B cell (primary cell): ENCODE measurements around the gene SYNJ2. TPM values are rescaled to one million over a fixed set of nuclear protein-coding genes. Genes with fewer than 3 reads are reported as not detected.
A peak's percentile ranks its signal among the peaks of the same experiment; 100 is the strongest.

Source experiments
- ATAC-seq: fragments of 200-7000 bp; cut with Tn5 transposase; one replicate; pipeline ENCODE4 v1.10.0; 2021; ENCODE audit warnings: low read depth, mild to moderate bottlenecking, moderate number of reproducible peaks, moderate library complexity
- CTCF ChIA-PET: fragments of 350-600 bp; sonication (Branson Sonifier 250); formaldehyde crosslinking; loops from one replicate; lab custom pipeline; 2021; ENCODE audit warnings: antibody characterized with exemption, inconsistent platforms; lab: Charles Lee
- POLR2A ChIA-PET: fragments of 350-600 bp; sonication (Branson Sonifier 250); formaldehyde crosslinking; loops from one replicate; lab custom pipeline; 2021; ENCODE audit warnings: antibody characterized with exemption; lab: Charles Lee
- DNase-seq: peaks from one replicate; pipeline ENCODE4 v3.0.0; 2013
- H2AFZ ChIP-seq: 2 replicates; pipeline ENCODE4 v1.6.1; 2012; ENCODE audit warnings: mild to moderate bottlenecking, low read depth, low read length; ENCODE audit not compliant: insufficient read depth, poor library complexity, severe bottlenecking
- H3K27ac ChIP-seq, 2 donors: 1 replicate in 1 of 2; 2 replicates in 1 of 2; pipeline ENCODE4 v1.5.1; 2012 to 2013; ENCODE audit warnings: low read length in 2 of 2, mild to moderate bottlenecking in 2 of 2, moderate library complexity in 1 of 2
- H3K27me3 ChIP-seq, 4 experiments: fragments of 200-600 bp in 1 of 4; sonication (generic) in 1 of 4; replicated peaks in 1 of 4; 1 replicate in 2 of 4; 2 replicates in 2 of 4; pipeline versions ENCODE4 v1.6.1 to v1.7.0; 2013 to 2016; ENCODE audit warnings: low read length in 3 of 4, mild to moderate bottlenecking in 2 of 4, mixed read lengths in 1 of 4, moderate library complexity in 1 of 4; ENCODE audit not compliant: insufficient read depth in 4 of 4, control insufficient read depth in 3 of 4; ENCODE audit errors: control extremely low read depth in 1 of 4
- H3K36me3 ChIP-seq, 2 experiments: replicated peaks in 1 of 2; 1 replicate in 1 of 2; 2 replicates in 1 of 2; pipeline versions ENCODE4 v1.6.1 to v1.7.1; 2013; ENCODE audit warnings: low read length in 1 of 2; ENCODE audit not compliant: insufficient read depth in 2 of 2, control insufficient read depth in 1 of 2; ENCODE audit errors: control extremely low read depth in 1 of 2, extremely low read depth in 1 of 2
- H3K4me1 ChIP-seq, 2 donors: fragments of 200-600 bp in 1 of 2; sonication (generic) in 1 of 2; 1 replicate in 1 of 2; 2 replicates in 1 of 2; pipeline versions ENCODE4 v1.5.1 to v1.6.1; 2013 to 2017; ENCODE audit warnings: low read length in 2 of 2; ENCODE audit not compliant: control insufficient read depth in 2 of 2, insufficient read depth in 2 of 2
- H3K4me2 ChIP-seq: replicated peaks from 2 replicates; pipeline ENCODE3; 2012; ENCODE audit warnings: mild to moderate bottlenecking, low read depth, low read length; ENCODE audit not compliant: poor library complexity, severe bottlenecking
- H3K4me3 ChIP-seq, 5 experiments: fragments of 200-600 bp in 1 of 5; sonication (generic) in 1 of 5; 1 replicate in 3 of 5; 2 replicates in 2 of 5; pipeline versions ENCODE4 v1.5.1 to v1.7.0; 2011 to 2016; ENCODE audit warnings: low read length in 4 of 5, mild to moderate bottlenecking in 4 of 5, low read depth in 2 of 5, control low read depth in 1 of 5, moderate library complexity in 1 of 5; ENCODE audit not compliant: insufficient read depth in 1 of 5; ENCODE audit errors: control extremely low read depth in 1 of 5, extremely low read depth in 1 of 5
- H3K79me2 ChIP-seq: fragments of 200-600 bp; sonication (generic); one replicate; pipeline ENCODE4 v1.6.0; 2016; ENCODE audit warnings: low read length; ENCODE audit not compliant: control insufficient read depth, insufficient read depth
- H3K9ac ChIP-seq: fragments of 200-600 bp; sonication (generic); 2 replicates; pipeline ENCODE4 v1.6.1; 2017; ENCODE audit warnings: mild to moderate bottlenecking, low read length, moderate library complexity
- H3K9me3 ChIP-seq, 3 donors: one replicate each; pipeline versions ENCODE4 v1.6.1 to v1.7.1; 2013; ENCODE audit warnings: low read length in 2 of 3; ENCODE audit not compliant: control insufficient read depth in 2 of 3, insufficient read depth in 1 of 3; ENCODE audit errors: control extremely low read depth in 1 of 3
- H4K20me1 ChIP-seq: 2 replicates; pipeline ENCODE4 v1.6.0; 2012; ENCODE audit warnings: mild to moderate bottlenecking, low read length; ENCODE audit not compliant: insufficient read depth, control insufficient read depth, poor library complexity, severe bottlenecking
- H3K27ac Mint-ChIP-seq: one replicate; pipeline ENCODE4 v1.8.0; 2021; ENCODE audit warnings: mixed read lengths
- H3K27me3 Mint-ChIP-seq: one replicate; pipeline ENCODE4 v1.8.0; 2021; ENCODE audit warnings: mixed read lengths
- H3K4me1 Mint-ChIP-seq: one replicate; pipeline ENCODE4 v1.8.0; 2021; ENCODE audit warnings: mixed read lengths
- H3K4me3 Mint-ChIP-seq: one replicate; pipeline ENCODE4 v1.8.0; 2021; ENCODE audit warnings: mixed read lengths
- H3K9me3 Mint-ChIP-seq: one replicate; pipeline ENCODE4 v1.8.0; 2022; ENCODE audit warnings: mixed read lengths; ENCODE audit not compliant: insufficient read depth
- CTCF ChIP-seq: fragments of 200-600 bp; IDR thresholded peaks from one replicate; pipeline ENCODE4 v1.8.0; 2022; ENCODE audit warnings: antibody characterized with exemption, mild to moderate bottlenecking
- EZH2 ChIP-seq: IDR thresholded peaks from 2 replicates; pipeline ENCODE4 v1.6.1; 2012; ENCODE audit warnings: borderline replicate concordance, low read depth, mild to moderate bottlenecking, moderate library complexity, low read length; ENCODE audit not compliant: insufficient read depth, poor library complexity, severe bottlenecking
- WGBS: methylation state at CpG from one replicate; pipeline ENCODE4 v1.1.5; 2013; ENCODE audit warnings: missing lambda C conversion rate; ENCODE audit not compliant: insufficient coverage; 5-methylcytosine and 5-hydroxymethylcytosine counted together
- intact Hi-C: fragments of 100-400 bp; cut with micrococcal nuclease; formaldehyde crosslinking; loops from one replicate; pipeline ENCODE4 v1.10.0; 2022
- polyA plus RNA-seq: library from polyadenylated mRNA; depleted of rRNA; stranded (reverse); fragments of >200 nt; gene quantifications from 2 replicates; pipeline ENCODE4 v1.2.3, GENCODE V29; 2012
- total RNA-seq, 2 donors: library from RNA; stranded (reverse); fragments of 120-200 nt in 1 of 2; gene quantifications; 1 replicate in 1 of 2; 2 replicates in 1 of 2; pipeline versions ENCODE4 v1.2.3 to v1.2.4, GENCODE V29; 2013 to 2022

The SYNJ2 gene
- total and polyA plus RNA-seq, 2 donors (not counting 1 experiment from before 2014, with no cell fraction given), result 5.2 to 11.4 TPM

DNA sequence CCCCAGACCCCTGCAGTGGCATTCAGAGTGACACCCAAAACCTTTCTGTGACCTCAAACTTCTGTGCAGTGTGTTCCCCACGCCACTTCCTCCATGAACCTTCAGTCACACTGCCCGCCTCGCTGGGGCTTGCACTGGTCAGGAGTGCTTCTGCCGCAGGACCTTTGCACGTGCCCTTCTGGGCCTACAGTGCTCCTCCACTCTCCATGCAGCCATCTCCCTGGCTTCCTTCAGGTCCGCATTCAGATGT lies 27.1 kb downstream of the SYNJ2 start:
- intact Hi-C loops, result no loop called here
- Mint-ChIP-seq H3K4me1 (peaks cover 48% of the 10 kb centered on the region), H3K9me3 (no peaks in the 10 kb centered on the region), H3K27ac (peak overlapping the region; percentile 47), H3K4me3 (no peak overlapping the region), H3K27me3 (no peaks in the 10 kb centered on the region)
- no peak overlapping the region for H3K9ac ChIP-seq
- DNase-seq, result no peak
- WGBS, result 90% methylated on average over 6 of the region's 6 CpGs
- H3K9me3 ChIP-seq, result peaks cover 0 to 6% (median 0%) of the 10 kb centered on the region in 3 donors
- POLR2A ChIA-PET, result no interaction called here
- TF ChIP-seq EZH2 (no peak), CTCF (no peak)
- H2AFZ ChIP-seq, result no peak overlapping the region
- H3K4me2 ChIP-seq, result no peak overlapping the region
- ATAC-seq, result no peak
- peaks cover 31% of the 10 kb centered on the region for H3K79me2 ChIP-seq
- H3K27me3 ChIP-seq, result no peaks in the 10 kb centered on the region
- CTCF ChIA-PET, result interaction anchor here (1.0 kb wide), 1 partner anchor 135 kb away, joined by 3 read pairs; no protein-coding TSS in a partner anchor
- H3K4me1 ChIP-seq, result peaks cover 11 to 24% of the 10 kb centered on the region in 2 donors
- H3K36me3 ChIP-seq, result no peaks in the 10 kb centered on the region
- no peak overlapping the region for H3K27ac ChIP-seq
- no peak overlapping the region for H3K4me3 ChIP-seq
- no peaks in the 10 kb centered on the region for H4K20me1 ChIP-seq

GRCh38 chr6:158009114-158009891 lies 27.6 kb downstream of the SYNJ2 start:
- ChIA-PET CTCF (interaction anchor here (1.3 kb wide), 1 partner anchor 17 kb away, joined by 5 read pairs; no protein-coding TSS in a partner anchor), POLR2A (no interaction called here)
- Mint-ChIP-seq H3K4me1 (peaks cover 52% of the 10 kb centered on the region), H3K27ac (peak overlapping the region; percentile 47), H3K4me3 (no peak overlapping the region), H3K27me3 (no peaks in the 10 kb centered on the region), H3K9me3 (no peaks in the 10 kb centered on the region)
- DNase-seq, result no peak
- Histone ChIP-seq H3K9ac (no peak overlapping the region), H3K27me3 (no peaks in the 10 kb centered on the region), H3K4me1 (peaks cover 11 to 24% of the 10 kb centered on the region in 2 donors), H3K4me3 (no peak overlapping the region), H3K4me2 (peak overlapping the region; percentile 40), H3K36me3 (no peaks in the 10 kb centered on the region), H4K20me1 (no peaks in the 10 kb centered on the region), H3K9me3 (peaks cover 0 to 6% (median 0%) of the 10 kb centered on the region in 3 donors), H3K27ac (no peak overlapping the region), H2AFZ (peak overlapping the region; percentile 35), H3K79me2 (peaks cover 31% of the 10 kb centered on the region)
- TF ChIP-seq EZH2 (no peak), CTCF (no peak)
- ATAC-seq, result no peak
- 34% methylated on average over 13 of the region's 13 CpGs for WGBS
- intact Hi-C loops, result no loop called here
